DND-41 (cell line): ENCODE results near the gene NDUFC2.
"Not testable (repeated sequence)": the region's sequence is repeated elsewhere in the genome, so short reads cannot be mapped to it uniquely, and the experiment has no call there.

Experiments
- ATAC-seq: fragments of 200-7000 bp; cut with Tn5 transposase; 3 replicates; pipeline ENCODE4 v1.9.1; 2021; ENCODE audit warnings: low read depth; ENCODE audit not compliant: insufficient read depth
- DNase-seq: peaks from one replicate; pipeline ENCODE4 v3.0.0-alpha.2; 2020
- H2AFZ ChIP-seq: 2 replicates; pipeline ENCODE4 v1.6.0; 2012; ENCODE audit warnings: low read depth, low read length
- H3K27ac ChIP-seq: 2 replicates; pipeline ENCODE4 v1.5.1; 2012; ENCODE audit warnings: low read length, inconsistent platforms
- H3K27me3 ChIP-seq: fragments of 200-600 bp; sonication (generic); 2 replicates; pipeline ENCODE4 v1.6.0; 2012; ENCODE audit warnings: low read length, mild to moderate bottlenecking, inconsistent platforms; ENCODE audit not compliant: insufficient read depth, poor library complexity
- H3K36me3 ChIP-seq: 2 replicates; pipeline ENCODE4 v1.5.1; 2012; ENCODE audit warnings: low read length, inconsistent platforms; ENCODE audit not compliant: insufficient read depth
- H3K4me1 ChIP-seq: 2 replicates; pipeline ENCODE4 v1.5.1; 2012; ENCODE audit warnings: mild to moderate bottlenecking, low read length; ENCODE audit not compliant: insufficient read depth
- H3K4me2 ChIP-seq: 2 replicates; pipeline ENCODE4 v1.6.0; 2012; ENCODE audit warnings: mild to moderate bottlenecking, moderate library complexity, low read length, inconsistent platforms; ENCODE audit not compliant: insufficient read depth
- H3K4me3 ChIP-seq, 2 experiments: fragments of 200-600 bp in 1 of 2; shearing (Covaris generic) in 1 of 2; 2 replicates each; pipeline ENCODE4 v1.5.1; 2012 to 2016; ENCODE audit warnings: inconsistent platforms in 2 of 2, low read length in 2 of 2, mild to moderate bottlenecking in 2 of 2, low read depth in 1 of 2, moderate library complexity in 1 of 2
- H3K79me2 ChIP-seq: 2 replicates; pipeline ENCODE4 v1.6.0; 2012; ENCODE audit warnings: low read length, inconsistent platforms; ENCODE audit not compliant: insufficient read depth
- H3K9ac ChIP-seq: 2 replicates; pipeline ENCODE4 v1.6.0; 2012; ENCODE audit warnings: low read depth, mild to moderate bottlenecking, inconsistent platforms, low read length, moderate library complexity
- H3K9me3 ChIP-seq: 2 replicates; pipeline ENCODE4 v1.5.1; 2012; ENCODE audit warnings: low read length, moderate library complexity, mild to moderate bottlenecking, inconsistent platforms; ENCODE audit not compliant: insufficient read depth, severe bottlenecking
- H4K20me1 ChIP-seq: 2 replicates; pipeline ENCODE4 v1.6.0; 2012; ENCODE audit warnings: low read length; ENCODE audit not compliant: insufficient read depth
- EZH2 ChIP-seq: IDR thresholded peaks from 3 replicates; pipeline ENCODE4 v1.6.1; 2012; ENCODE audit warnings: borderline replicate concordance, low read depth, mild to moderate bottlenecking, moderate library complexity, low read length, inconsistent platforms; ENCODE audit not compliant: severe bottlenecking
- TF ChIP-seq, protein P1 (sequence below): IDR thresholded peaks from 2 replicates; pipeline ENCODE4 v1.5.1; 2012; ENCODE audit warnings: borderline replicate concordance, low read length, moderate library complexity, mild to moderate bottlenecking; ENCODE audit not compliant: poor library complexity, severe bottlenecking; ENCODE audit errors: extremely low read depth

NDUFC2 gene

DNA sequence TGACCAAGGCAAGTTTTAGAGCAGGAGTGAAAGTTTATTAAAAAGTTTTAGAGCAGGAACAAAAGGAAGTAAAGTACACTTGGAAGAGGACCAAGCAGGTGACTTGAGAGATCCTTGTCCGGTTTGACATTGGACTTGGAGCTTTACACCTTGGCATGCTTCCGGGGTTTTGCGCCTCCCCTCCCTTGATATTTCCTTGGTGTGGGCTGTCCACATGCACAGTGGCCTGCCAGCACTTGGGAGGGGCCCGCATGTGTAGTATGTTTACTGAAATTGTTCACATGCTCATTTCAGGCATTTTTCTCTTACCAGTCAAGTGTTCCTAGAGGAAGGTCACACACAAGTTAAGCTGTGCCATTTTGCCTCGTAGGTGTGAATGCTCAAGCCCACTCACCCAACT is 35.0 kb downstream of the NDUFC2 start:
- H3K4me1 ChIP-seq: peaks cover 19% of the 10 kb centered on the region
- no peaks in the 10 kb centered on the region for H3K27me3 ChIP-seq
- TF ChIP-seq, protein P1, sequence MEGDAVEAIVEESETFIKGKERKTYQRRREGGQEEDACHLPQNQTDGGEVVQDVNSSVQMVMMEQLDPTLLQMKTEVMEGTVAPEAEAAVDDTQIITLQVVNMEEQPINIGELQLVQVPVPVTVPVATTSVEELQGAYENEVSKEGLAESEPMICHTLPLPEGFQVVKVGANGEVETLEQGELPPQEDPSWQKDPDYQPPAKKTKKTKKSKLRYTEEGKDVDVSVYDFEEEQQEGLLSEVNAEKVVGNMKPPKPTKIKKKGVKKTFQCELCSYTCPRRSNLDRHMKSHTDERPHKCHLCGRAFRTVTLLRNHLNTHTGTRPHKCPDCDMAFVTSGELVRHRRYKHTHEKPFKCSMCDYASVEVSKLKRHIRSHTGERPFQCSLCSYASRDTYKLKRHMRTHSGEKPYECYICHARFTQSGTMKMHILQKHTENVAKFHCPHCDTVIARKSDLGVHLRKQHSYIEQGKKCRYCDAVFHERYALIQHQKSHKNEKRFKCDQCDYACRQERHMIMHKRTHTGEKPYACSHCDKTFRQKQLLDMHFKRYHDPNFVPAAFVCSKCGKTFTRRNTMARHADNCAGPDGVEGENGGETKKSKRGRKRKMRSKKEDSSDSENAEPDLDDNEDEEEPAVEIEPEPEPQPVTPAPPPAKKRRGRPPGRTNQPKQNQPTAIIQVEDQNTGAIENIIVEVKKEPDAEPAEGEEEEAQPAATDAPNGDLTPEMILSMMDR: no peak
- no peak for TF ChIP-seq EZH2
- H3K9me3 ChIP-seq: no peaks in the 10 kb centered on the region
- H3K9ac ChIP-seq: no peak overlapping the region
- no peaks in the 10 kb centered on the region for H3K79me2 ChIP-seq
- no peak overlapping the region for H3K4me3 ChIP-seq
- ATAC-seq (no peak), DNase-seq (no peak)
- no peaks in the 10 kb centered on the region for H3K36me3 ChIP-seq
- no peak overlapping the region for H3K4me2 ChIP-seq
- no peak overlapping the region for H2AFZ ChIP-seq
- no peaks in the 10 kb centered on the region for H4K20me1 ChIP-seq
- H3K27ac ChIP-seq: no peak overlapping the region

- Histone ChIP-seq H3K4me2 (no peak overlapping the region), H3K4me3 (no peak overlapping the region), H3K79me2 (no peaks in the 10 kb centered on the region), H3K27me3 (no peaks in the 10 kb centered on the region), H4K20me1 (no peaks in the 10 kb centered on the region), H3K36me3 (no peaks in the 10 kb centered on the region), H3K9me3 (no peaks in the 10 kb centered on the region), H3K4me1 (peaks cover 22% of the 10 kb centered on the region), H3K27ac (no peak overlapping the region), H2AFZ (no peak overlapping the region), H3K9ac (no peak overlapping the region)
- no peak for TF ChIP-seq EZH2
- TF ChIP-seq, protein P1: no peak
- no peak for ATAC-seq
- no peak for DNase-seq
Measured at GRCh38 chr11:78041843-78042440, 37.7 kb downstream of the NDUFC2 start.

DNA sequence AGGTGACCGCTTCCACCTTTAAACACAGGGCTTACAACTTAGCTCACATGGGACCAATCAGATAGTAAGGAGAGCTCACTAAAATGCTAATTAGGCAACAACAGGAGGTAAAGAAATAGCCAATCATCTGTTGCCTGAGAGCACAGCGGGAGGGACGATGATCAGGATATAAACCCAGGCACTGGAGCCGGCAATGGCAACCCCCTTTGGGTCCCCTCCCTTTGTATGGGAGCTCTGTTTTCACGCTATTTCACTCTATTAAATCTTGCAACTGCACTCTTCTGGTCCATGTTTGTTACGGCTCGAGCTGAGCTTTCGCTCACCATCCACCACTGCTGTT is 38.3 kb downstream of the NDUFC2 start:
- not testable (repeated sequence) for H2AFZ ChIP-seq

GRCh38 chr11:78040691-78041379 is 38.8 kb downstream of the NDUFC2 start:
- TF ChIP-seq, protein P1: no peak
- no peak for TF ChIP-seq EZH2
- peaks cover 15% of the 10 kb centered on the region for H3K4me1 ChIP-seq
- H3K36me3 ChIP-seq: no peaks in the 10 kb centered on the region
- no peak overlapping the region for H2AFZ ChIP-seq
- no peaks in the 10 kb centered on the region for H4K20me1 ChIP-seq
- DNase-seq: peak; percentile 22
- no peaks in the 10 kb centered on the region for H3K27me3 ChIP-seq
- no peak overlapping the region for H3K9ac ChIP-seq
- H3K27ac ChIP-seq: no peak overlapping the region
- no peak overlapping the region for H3K4me2 ChIP-seq
- peak; percentile 40; the same call in 2 of the 3 replicates for ATAC-seq
- H3K79me2 ChIP-seq: no peaks in the 10 kb centered on the region
- no peak overlapping the region for H3K4me3 ChIP-seq
- no peaks in the 10 kb centered on the region for H3K9me3 ChIP-seq

More for the DNA sequence above, 38.3 kb downstream of the NDUFC2 start:
- not testable (repeated sequence) for H3K27ac ChIP-seq, H3K4me2 ChIP-seq, DNase-seq, H3K79me2 ChIP-seq, H3K27me3 ChIP-seq, H4K20me1 ChIP-seq, H3K4me3 ChIP-seq, H3K9me3 ChIP-seq, H3K9ac ChIP-seq, ATAC-seq, H3K36me3 ChIP-seq
- peaks cover 20% of the 10 kb centered on the region for H3K4me1 ChIP-seq
